Stimulated activated CD8-positive, alpha-beta memory T cell treated with anti-CD3 and anti-CD28 coated beads, Interleukin-4, amount 100 ng/mL, for 4 hours (primary cell): ENCODE measurements around the gene CCL22.
"Not testable (repeated sequence)": the region's sequence is repeated elsewhere in the genome, so short reads cannot be mapped to it uniquely, and the experiment has no call there.

Source experiments
- DNase-seq, 2 donors: peaks; one replicate each; pipeline ENCODE4 v3.0.0-alpha.2; 2020; ENCODE audit warnings: low read depth in 2 of 2, low spot score in 1 of 2

The CCL22 gene

DNA sequence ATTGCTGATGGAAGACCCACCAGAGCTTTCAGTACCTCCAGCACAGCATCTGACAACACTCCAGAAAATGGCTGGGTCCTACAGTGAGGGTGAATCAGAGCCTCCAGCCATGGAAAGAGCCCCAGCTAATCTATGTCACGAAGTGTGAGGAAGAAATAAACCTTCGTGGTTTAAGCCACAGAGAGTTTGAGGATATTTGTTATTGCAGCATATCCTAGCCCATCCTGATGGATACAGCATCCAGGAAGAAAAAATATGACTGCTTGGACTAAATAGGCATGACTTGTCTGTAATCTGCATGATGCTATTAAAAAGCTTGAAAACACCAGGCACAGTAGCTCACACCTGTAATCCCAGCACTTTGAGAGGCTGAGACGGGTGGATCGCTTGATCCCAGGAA lies 32.7 kb downstream of the CCL22 start:
- DNase-seq = no peak

DNA sequence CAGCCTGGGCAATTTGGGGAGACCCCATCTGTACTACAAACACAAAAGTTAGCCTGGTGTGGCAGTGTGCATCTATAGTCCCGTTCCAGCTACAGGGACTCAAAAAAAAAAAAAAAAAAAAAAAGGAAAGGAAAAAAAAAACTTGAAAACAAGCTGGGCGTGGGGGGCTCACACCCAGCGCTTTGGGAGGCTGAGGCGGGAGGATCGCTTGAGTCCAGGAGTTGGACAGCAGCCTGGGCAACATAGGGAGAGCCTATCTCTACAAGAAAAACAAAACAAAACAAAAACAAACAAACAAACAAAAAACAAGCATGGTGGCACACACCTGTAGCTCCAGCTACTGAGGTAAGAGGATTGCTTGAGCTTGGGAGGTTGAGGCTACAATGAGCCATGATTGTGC lies 33.1 kb downstream of the CCL22 start:
- DNase-seq = no peak

DNA sequence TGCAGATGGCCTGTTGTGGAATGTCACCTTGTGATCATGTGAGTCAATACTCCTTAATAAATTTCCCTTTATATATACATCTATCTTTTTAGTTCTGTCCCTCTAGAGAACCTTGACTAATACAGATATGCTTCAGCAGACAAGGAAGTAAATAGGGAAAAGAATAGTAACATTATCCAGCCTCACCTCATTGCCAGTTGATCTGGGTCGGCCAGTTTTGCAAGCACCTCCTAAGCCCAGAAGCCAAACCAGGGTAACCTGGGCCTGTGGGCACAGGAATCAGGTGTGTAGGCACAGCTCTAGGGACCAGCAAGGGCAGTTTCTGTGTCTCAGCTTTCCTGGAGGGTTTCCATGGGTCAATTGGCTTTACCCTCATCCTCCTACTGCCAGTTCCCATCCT lies 34.1 kb downstream of the CCL22 start:
- no peak for DNase-seq

DNA sequence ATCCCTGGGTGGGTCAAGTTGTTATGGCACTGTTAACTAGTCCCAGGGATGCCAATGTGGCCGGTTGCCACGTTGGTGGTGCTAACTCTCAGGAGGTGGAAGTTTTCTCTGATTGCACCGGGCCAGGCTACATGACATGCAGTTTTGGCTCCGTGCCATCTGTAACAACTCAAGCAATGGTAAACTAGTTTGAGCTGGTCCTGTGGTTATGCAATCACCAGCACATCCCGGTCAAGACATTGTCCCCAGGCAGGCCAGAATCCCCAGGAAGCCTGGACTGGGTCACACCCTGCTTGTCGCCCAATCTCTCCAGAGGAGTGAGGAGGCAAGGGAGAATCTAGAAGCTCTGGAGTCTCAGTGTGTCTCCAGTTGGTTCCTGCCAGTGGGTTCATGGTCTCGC lies 35.9 kb downstream of the CCL22 start:
- no peak for DNase-seq

DNA sequence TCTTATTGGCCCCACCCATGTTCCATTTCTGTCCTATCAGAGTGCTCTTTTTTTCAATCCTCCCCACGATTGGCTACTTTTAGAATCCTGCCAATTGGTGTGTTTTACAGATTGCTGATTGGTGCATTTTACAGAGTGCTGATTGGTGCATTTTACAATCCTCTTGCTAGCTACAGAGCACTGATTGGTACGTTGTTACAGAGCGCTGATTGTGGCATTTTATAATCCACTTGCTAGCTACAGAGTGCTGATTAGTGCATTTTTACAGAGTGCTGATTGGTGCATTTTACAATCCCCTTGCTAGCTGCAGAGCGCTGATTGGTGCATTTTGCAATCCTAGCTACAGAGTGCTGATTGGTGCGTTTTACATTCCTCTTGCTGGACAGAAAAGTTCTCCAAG lies 36.4 kb downstream of the CCL22 start:
- no peak for DNase-seq

DNA sequence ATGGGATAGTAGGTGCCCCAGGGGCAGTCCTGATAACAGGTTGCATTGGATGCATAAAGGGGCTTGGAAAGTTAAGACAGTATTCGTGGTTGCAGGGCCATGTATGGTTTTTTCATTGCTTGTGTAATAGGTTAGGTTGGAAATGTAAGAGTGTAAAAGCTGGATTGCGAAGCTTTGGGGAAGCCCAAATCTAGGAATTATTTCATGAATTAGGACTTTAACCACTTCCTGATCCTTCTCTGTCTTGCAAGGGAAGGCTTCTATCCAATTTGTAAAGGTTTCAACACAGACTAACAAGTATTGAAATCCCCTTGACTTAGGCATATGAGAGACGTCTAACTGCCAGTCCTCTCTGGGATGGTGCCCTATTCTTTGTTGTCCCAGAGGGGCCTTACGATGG lies 38.2 kb downstream of the CCL22 start:
- DNase-seq = no peak

DNA sequence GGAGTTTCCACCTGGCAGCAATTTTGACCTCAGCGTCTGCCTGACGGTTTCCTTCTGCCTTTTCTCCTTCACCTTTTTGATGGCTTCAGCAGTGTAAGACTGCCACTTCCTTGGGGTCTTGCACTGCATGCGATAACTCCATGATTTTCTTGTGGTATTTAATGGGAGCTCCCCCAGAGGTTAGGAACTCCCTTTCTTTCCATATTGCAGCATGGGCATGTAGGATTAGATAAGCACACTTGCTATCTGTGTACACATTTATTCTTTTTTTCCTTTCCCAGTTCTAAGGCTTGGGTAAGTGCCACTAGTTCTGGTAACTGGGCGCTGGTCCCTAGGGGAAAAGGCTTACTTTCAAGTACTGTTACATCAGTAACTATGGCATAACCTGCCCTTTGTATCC lies 38.9 kb downstream of the CCL22 start:
- not testable (repeated sequence) for DNase-seq

DNA sequence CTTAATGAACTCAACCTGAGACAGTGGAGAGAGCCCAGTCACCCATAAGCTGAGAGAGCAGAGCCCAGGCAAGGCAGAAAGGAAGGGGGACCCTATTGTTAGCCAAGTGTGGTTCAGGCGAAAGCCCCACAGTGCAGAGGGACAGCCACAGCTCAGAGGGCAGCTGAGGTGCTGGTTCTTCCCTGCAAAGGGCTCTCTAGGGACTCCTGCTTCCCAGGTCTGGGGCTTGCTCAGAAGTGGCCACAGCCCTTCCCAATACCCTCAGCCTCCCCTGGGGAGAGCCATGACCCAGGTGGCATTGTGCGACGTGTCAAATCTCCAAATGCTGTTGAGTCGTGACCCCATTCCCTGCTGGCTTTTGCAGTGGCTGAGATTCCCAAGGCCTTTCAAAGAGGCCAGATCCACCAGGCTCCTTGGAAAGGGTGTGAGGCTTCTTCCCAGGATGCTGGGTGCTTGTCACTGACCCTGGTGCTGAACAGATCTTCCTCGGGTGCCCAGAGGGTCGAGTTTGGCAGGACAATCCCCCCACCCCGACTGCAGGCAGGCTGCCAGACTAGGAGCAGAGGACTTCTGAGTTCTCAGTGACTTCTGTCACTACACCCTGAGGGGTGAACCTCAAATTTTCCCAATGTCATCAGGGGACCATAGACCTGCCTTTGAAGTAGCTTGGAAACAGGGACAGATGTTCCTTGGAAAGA lies 43.5 kb downstream of the CCL22 start:
- no peak for DNase-seq

DNA sequence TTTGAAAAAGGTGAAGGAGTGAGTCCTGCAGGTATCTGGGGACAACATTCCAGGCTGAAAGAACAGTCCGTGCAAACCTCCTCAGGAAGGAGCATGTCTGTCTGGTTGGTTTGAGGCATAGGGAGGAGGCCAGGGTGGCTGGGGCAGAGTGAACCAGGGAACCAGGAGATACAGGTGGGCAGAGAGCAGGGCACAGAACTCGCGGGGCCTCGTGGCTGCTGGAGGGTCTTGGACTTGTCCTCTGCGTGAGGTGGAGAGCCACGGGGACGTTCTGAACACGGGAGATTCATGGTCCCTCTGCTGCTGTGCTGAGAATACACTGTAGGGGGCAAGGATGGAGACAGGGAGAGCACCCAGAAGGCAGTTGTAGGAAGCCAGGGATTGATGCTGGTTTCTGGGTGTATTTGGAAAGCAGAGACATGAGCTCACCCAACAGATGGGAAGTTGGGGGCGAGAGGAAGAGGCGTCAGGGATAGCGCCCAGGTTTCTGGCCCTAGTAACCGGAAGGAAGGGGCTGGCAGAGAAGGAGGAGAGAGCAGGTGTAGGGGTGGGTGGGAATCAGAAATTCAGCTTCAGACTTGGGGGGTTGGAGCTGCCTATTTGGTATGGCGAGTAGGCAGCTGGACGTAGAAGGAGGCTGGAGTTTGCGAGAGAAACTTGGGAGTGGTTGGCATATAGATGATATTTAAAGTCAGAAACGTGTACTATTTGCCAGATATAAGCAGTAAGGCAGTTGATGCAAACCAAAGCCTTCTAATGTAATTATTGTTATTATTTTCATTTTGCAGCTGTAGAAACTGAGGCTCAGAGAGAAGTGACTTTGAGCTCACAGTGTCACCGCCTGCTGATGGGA lies 45.6 kb downstream of the CCL22 start, which contains the start of gene CCL17:
Gene CCL17, plus strand, starts transcription at position 803 of the 853 bp plus-strand sequence. CDS start 9,166 bp downstream, outside the sequence.
- no peak for DNase-seq

DNA sequence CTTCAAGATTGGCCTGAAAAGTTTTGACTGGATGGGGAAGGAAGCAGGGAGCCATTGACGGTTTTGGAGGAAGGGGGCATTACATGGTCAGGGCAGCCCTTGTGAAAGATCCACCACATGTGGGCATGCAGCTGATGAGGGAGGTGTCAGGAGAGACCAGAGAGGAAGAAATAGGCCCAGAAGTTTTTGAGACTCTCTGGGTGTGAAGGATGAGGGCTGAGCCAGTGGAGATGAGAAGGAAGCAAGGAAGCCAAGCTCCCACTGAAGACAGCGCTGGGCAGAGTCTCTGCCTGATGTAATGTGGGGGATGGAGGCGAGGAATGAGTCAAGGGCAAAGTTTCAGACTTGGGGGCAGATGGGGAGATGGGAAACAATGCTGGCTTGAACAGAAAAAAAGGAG lies 46.5 kb downstream of the CCL22 start:
- DNase-seq = no peak

DNA sequence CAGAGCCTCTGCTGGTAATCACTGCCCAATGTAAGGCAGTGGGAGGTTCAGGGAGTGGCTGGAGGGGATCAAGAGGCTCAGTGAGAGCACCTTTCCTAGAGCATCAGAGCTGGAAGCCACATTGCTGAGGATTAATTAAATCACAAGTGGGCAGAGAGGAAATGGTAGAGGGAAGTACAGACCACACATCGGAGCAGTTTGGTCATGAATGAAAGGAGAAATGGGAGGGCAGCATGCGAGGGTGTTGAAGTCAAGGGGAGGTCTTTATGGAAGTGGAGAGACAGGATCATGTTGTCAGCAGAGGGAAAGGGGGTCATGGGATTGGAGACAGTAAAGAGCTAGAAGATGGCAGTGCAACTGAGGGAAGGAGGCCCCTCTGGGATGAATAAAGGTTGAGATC lies 48.3 kb downstream of the CCL22 start:
- DNase-seq = no peak

DNA sequence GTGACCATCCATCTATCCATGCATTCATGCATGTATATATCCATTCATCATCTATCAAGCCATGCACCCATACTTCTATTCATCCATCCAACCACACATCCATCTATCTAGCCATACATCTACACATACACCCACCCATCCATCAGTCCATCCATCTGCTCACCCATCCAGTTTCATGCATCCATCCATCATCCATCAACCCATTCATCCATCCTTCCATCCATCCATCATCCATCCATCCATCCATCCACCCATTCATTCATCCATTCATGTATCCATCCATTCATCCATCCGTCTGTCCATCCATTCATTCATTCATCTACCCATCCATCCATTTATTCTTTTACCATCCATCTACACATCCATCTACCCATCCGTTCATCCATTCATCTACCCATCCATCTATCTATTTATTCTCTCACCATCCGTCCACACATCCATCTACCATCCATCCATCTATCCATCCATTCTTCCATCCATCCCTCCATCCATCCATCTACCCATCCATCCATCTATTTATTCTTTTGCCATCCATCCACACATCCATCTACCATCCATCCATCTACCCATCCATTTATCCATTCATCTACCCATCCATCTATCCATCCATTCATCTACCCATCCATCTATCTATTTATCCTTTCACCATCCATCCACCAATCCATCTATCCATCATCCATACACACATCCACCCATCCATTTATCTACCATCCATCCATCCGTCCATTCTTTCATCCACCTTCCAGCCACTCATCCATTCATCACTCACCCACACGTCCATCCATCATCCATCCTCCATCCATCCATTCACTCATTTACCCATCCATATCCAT lies 49.2 kb downstream of the CCL22 start:
- DNase-seq = no peak

DNA sequence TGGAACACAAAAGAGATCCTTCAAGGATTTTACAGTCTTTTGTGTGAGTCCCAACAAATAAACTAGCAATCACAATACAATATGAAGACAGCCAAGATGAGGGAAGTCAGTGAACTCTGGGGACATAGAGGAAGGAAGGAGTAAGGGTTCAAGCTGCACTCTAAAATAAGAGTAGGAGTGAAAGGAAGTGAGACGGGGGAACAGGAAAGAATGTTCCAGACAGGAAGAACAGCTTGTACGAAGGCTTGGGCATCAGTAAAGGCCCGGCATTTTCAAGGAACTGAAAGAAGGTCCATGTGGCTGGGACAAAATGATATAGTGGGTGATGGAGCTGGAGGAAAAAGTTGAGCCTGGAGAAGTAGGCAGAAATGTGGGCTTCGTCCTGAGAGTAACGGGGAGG lies 50.5 kb downstream of the CCL22 start:
- DNase-seq = no peak

DNA sequence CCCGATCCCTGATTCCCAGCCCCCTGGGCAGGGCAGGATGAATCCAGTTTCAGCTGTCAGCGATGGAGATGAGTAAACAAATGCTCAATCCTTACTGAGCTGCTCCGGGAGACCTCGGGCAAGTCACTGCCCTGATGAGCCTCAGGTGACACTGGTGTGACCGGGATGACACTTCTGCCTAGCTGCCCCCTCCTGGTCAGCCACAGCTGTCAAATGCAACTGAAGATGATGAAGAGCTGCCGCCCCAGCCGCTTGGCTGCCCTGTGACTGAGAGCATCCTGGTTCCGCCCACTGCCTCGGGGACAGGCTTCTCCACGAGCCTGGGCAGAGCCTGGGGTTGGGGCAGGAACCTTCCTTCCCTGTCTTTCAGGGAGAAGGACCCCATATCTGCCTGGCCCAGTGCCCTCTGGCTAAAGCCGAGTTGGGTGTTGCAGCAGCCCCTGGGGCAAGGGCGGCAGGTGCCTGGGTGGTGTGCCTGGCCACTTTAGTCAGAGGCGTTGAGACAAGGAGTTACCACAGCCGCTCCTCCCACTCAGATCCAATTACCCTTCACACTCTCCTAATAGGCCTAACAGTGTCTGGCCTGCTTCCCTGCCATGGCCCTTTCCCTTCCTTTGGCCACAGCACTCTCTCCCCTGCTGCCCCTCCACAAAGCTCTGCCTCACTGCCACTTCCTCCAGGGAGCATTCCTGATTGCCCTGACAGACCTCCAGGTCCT lies 51.4 kb downstream of the CCL22 start:
- no peak for DNase-seq

DNA sequence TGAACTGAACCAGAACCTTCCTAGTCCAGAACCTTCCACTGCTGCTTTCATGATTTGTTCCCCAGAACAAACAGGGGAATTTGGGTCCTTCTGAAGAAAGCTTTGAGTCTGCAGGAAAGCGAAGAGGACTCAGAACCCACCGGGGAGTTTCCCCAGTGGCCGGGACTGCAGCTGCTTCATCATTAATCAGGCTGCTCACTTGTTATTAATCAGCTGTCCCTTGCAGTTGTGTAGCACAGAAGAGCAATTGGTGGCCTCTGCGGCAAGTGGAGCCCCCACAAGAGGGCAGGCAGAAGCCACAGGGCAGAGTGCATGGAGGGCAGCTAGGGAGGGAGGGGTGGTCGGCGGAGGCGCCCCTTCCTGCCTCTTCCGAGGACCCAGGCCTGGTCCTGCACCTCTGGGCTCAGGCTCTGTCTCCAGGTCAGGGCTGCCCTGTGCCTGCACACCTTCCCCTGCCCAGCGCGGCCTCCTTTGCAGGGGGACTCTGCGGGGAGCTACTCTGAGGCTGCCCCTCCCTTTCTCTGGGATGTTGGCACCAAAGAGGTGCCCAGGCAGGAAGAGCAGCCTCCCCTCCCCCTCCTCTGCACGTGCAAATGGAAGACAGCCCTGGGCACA lies 52.9 kb downstream of the CCL22 start:
- DNase-seq = no peak

DNA sequence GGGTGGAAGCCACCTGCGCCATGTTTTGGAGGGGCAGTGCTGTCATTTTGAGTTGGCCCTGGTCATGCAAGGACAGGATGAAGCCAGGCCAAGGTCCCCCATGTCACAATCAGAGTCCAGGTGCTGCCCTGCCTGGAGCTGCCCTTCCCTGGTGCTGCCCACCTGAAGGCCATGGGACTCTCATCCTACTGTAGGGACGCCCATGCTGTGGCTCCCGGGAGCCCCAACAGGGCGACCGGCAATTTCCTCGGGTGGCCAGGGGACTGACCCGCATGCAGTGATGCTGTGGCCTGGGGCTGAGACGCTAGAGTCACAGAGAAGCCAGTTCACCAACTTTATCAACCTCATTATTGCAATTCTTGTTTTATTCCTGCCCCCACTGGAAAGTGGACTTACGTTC lies 54.0 kb downstream of the CCL22 start:
- DNase-seq = no peak

DNA sequence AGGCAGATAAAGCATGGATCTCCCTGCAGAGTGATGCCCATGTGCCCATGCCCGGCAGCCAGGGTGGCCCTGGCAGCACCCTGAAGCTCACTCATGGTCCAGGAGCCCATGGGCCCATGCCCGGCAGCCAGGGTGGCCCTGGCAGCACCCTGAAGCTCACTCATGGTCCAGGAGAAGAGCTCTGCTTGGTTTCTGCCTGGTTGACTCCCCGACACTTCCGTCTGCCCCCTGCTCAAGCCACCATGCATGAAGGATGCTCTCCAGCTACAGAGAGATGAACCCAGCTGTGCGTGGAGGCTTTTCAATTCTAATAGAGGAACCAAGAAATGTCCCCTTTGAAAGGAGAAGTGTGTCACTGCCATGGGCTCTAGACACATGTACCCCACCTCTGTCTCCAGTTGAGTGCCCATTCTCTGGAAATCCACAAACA lies 54.7 kb downstream of the CCL22 start:
- DNase-seq = no peak

DNA sequence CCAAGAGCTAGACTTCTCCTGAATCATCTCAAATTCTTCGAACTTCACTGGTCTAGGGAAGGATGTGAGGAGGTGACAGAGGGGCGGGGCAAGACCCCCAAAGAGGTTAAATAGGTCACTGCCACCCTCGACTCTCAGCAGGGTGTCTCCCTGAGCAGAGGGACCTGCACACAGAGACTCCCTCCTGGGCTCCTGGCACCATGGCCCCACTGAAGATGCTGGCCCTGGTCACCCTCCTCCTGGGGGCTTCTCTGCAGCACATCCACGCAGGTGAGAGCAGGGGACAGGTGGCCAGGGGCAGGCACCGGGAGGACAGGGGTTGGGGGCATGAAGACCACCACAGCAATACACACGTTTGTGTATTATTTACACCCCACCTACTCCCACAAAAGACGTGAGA lies 55.1 kb downstream of the CCL22 start:
- no peak for DNase-seq
